Fibroblast of skin of right biceps (primary cell): Measurements from ENCODE around the gene SEMG1.

Experiments used
- DNase-seq: peaks from one replicate; pipeline ENCODE4 v3.0.0-alpha.2; 2013

SEMG1 gene

GRCh38 chr20:45223136-45223535 lies 16.3 kb downstream of the SEMG1 start:
- DNase-seq, result no peak

GRCh38 chr20:45226287-45226686 lies 19.5 kb downstream of the SEMG1 start:
- DNase-seq, result no peak

GRCh38 chr20:45229264-45230056 lies 22.6 kb downstream of the SEMG1 start:
- DNase-seq, result peak; percentile 0

- DNase-seq, result no peak
Observed at GRCh38 chr20:45230631-45231030, 23.8 kb downstream of the SEMG1 start.

GRCh38 chr20:45235995-45236394 lies 29.2 kb downstream of the SEMG1 start:
- no peak for DNase-seq

- no peak for DNase-seq
Observed at GRCh38 chr20:45238139-45238538, 31.3 kb downstream of the SEMG1 start.

- no peak for DNase-seq
Observed at GRCh38 chr20:45246109-45246508, 39.3 kb downstream of the SEMG1 start.

GRCh38 chr20:45247865-45248264 lies 41.0 kb downstream of the SEMG1 start:
- no peak for DNase-seq

- DNase-seq, result no peak
Observed at GRCh38 chr20:45248609-45249008, 41.8 kb downstream of the SEMG1 start.

- no peak for DNase-seq
Observed at GRCh38 chr20:45251884-45252560, 45.2 kb downstream of the SEMG1 start.

GRCh38 chr20:45253261-45253660 lies 46.4 kb downstream of the SEMG1 start:
- DNase-seq, result no peak

GRCh38 chr20:45254383-45255262 lies 47.8 kb downstream of the SEMG1 start, which contains the start of gene SLPI:
TSS of gene SLPI (minus strand) at chr20:45254564. CDS start at chr20:45254543, 21 bp downstream.
- no peak for DNase-seq

GRCh38 chr20:45257161-45257560 lies 50.3 kb downstream of the SEMG1 start:
- DNase-seq, result no peak

GRCh38 chr20:45257711-45258110 lies 50.9 kb downstream of the SEMG1 start:
- DNase-seq, result no peak

- no peak for DNase-seq
Observed at GRCh38 chr20:45258259-45258658, 51.4 kb downstream of the SEMG1 start.

- no peak for DNase-seq
Observed at GRCh38 chr20:45258664-45259063, 51.8 kb downstream of the SEMG1 start.
